Neural cell (in vitro differentiated cells): ENCODE data around the gene TSKU. TPM values are rescaled to one million over a fixed set of nuclear protein-coding genes. Genes with fewer than 3 reads are reported as not detected.
"Not testable (repeated sequence)": the region's sequence is repeated elsewhere in the genome, so short reads cannot be mapped to it uniquely, and the experiment has no call there.

Source experiments
- H2AFZ ChIP-seq: fragments of 200-600, 300-800 bp; sonication (generic), shearing (Covaris generic); 2 replicates; pipeline ENCODE4 v1.6.0; 2014; ENCODE audit warnings: low read depth, mild to moderate bottlenecking, antibody characterized with exemption, low read length, moderate library complexity
- H3F3A ChIP-seq: fragments of 200-600 bp; shearing (Covaris generic); 2 replicates; pipeline ENCODE4 v1.6.1; 2016; ENCODE audit warnings: mild to moderate bottlenecking, moderate library complexity, mixed read lengths, antibody characterized with exemption, low read length; ENCODE audit not compliant: insufficient read depth, poor library complexity, severe bottlenecking
- H3K27ac ChIP-seq: fragments of 200-600, 300-800 bp; sonication (generic), shearing (Covaris generic); 2 replicates; pipeline ENCODE4 v1.5.1; 2014; ENCODE audit warnings: mild to moderate bottlenecking, low read length, moderate library complexity
- H3K27me3 ChIP-seq: fragments of 300-800, 200-600 bp; sonication (generic), shearing (Covaris generic); 2 replicates; pipeline ENCODE4 v1.6.0; 2014; ENCODE audit warnings: mild to moderate bottlenecking, low read depth, low read length, moderate library complexity; ENCODE audit not compliant: insufficient read depth
- H3K36me3 ChIP-seq: fragments of 300-800, 200-600 bp; sonication (generic), shearing (Covaris generic); 2 replicates; pipeline ENCODE4 v1.5.1; 2014; ENCODE audit warnings: mild to moderate bottlenecking, antibody characterized with exemption, low read length, moderate library complexity; ENCODE audit not compliant: insufficient read depth
- H3K4me2 ChIP-seq: fragments of 300-800, 200-600 bp; sonication (generic), shearing (Covaris generic); 2 replicates; pipeline ENCODE4 v1.6.0; 2014; ENCODE audit warnings: mild to moderate bottlenecking, low read length
- H3K4me3 ChIP-seq: fragments of 300-800, 200-600 bp; sonication (generic), shearing (Covaris generic); 2 replicates; pipeline ENCODE4 v1.5.1; 2014; ENCODE audit warnings: mild to moderate bottlenecking, low read length, moderate library complexity
- H3K79me2 ChIP-seq: fragments of 200-600 bp; shearing (Covaris generic); replicated peaks from 2 replicates; pipeline ENCODE4 v1.6.0; 2014; ENCODE audit warnings: mild to moderate bottlenecking, low read length, moderate library complexity; ENCODE audit not compliant: insufficient read depth
- H3K9ac ChIP-seq: fragments of 300-800, 200-600 bp; sonication (generic), shearing (Covaris generic); 2 replicates; pipeline ENCODE4 v1.6.1; 2016; ENCODE audit warnings: mild to moderate bottlenecking, low read length, mixed read lengths
- H3K9me2 ChIP-seq: fragments of 200-600 bp; shearing (Covaris generic); 2 replicates; pipeline ENCODE4 v1.6.1; 2016; ENCODE audit warnings: mild to moderate bottlenecking, low read length, mixed read lengths; ENCODE audit not compliant: insufficient read depth
- H3K9me3 ChIP-seq: fragments of 200-600, 300-800 bp; sonication (generic), shearing (Covaris generic); 2 replicates; pipeline ENCODE4 v1.6.1; 2016; ENCODE audit warnings: mild to moderate bottlenecking, mixed run types, low read length, moderate library complexity, mixed read lengths
- H4K20me1 ChIP-seq: fragments of 200-600 bp; shearing (Covaris generic); 2 replicates; pipeline ENCODE4 v1.6.1; 2016; ENCODE audit warnings: mild to moderate bottlenecking, mixed run types; ENCODE audit not compliant: insufficient read depth
- CTCF ChIP-seq: fragments of 450-650 bp; IDR thresholded peaks from 2 replicates; pipeline ENCODE4 v1.5.1; 2014; ENCODE audit warnings: antibody characterized with exemption, mild to moderate bottlenecking, moderate library complexity; ENCODE audit not compliant: poor library complexity, severe bottlenecking
- EP300 ChIP-seq: fragments of 450-650 bp; conservative IDR thresholded peaks from 2 replicates; pipeline ENCODE4 v1.6.1; 2014; ENCODE audit warnings: antibody characterized with exemption, mild to moderate bottlenecking, moderate library complexity; ENCODE audit not compliant: poor library complexity, severe bottlenecking
- EZH2 ChIP-seq: fragments of 200-600, 300-800 bp; shearing (Covaris generic), sonication (generic); IDR thresholded peaks from 2 replicates; pipeline ENCODE4 v1.6.1; 2014; ENCODE audit warnings: antibody characterized with exemption, low read length, borderline replicate concordance, mild to moderate bottlenecking; ENCODE audit not compliant: insufficient read depth, poor library complexity, severe bottlenecking
- MXI1 ChIP-seq: fragments of 450-650 bp; conservative IDR thresholded peaks from 2 replicates; pipeline ENCODE4 v1.6.1; 2014; ENCODE audit warnings: antibody characterized with exemption, mild to moderate bottlenecking; ENCODE audit not compliant: poor library complexity, severe bottlenecking
- POLR2AphosphoS5 ChIP-seq: IDR thresholded peaks from 2 replicates; pipeline ENCODE4 v1.6.1; 2012
- RAD21 ChIP-seq: fragments of 450-650 bp; conservative IDR thresholded peaks from 2 replicates; pipeline ENCODE4 v1.6.1; 2014; ENCODE audit warnings: antibody characterized with exemption, mild to moderate bottlenecking, moderate library complexity
- REST ChIP-seq: IDR thresholded peaks from 2 replicates; pipeline ENCODE4 v1.6.1; 2012; ENCODE audit warnings: borderline replicate concordance
- SMC3 ChIP-seq: fragments of 450-650 bp; conservative IDR thresholded peaks from 2 replicates; pipeline ENCODE4 v1.6.1; 2014; ENCODE audit warnings: antibody characterized with exemption, mild to moderate bottlenecking, moderate library complexity; ENCODE audit not compliant: poor library complexity
- TAF1 ChIP-seq: IDR thresholded peaks from 2 replicates; pipeline ENCODE4 v1.6.1; 2012; ENCODE audit warnings: low read depth
- polyA plus RNA-seq: library from polyadenylated mRNA; depleted of rRNA; stranded (reverse); fragments of >200 nt; gene quantifications from 2 replicates; pipeline ENCODE4 v1.2.3, GENCODE V29; 2014

TSKU gene
- polyA plus RNA-seq, 1 donor from 2014 or later: 3.5 TPM

GRCh38 chr11:76789443-76789719 is 6.2 kb downstream of the TSKU start:
- TF ChIP-seq REST (no peak), MXI1 (no peak), CTCF (no peak), EP300 (no peak), SMC3 (no peak), EZH2 (no peak), RAD21 (no peak), POLR2AphosphoS5 (no peak), TAF1 (no peak)
- Histone ChIP-seq H4K20me1 (no peaks in the 10 kb centered on the region), H3K79me2 (peaks cover 49% of the 10 kb centered on the region)

GRCh38 chr11:76790251-76790650 is 7.1 kb downstream of the TSKU start:
- Histone ChIP-seq H3K79me2 (peaks cover 40% of the 10 kb centered on the region), H2AFZ (no peak overlapping the region), H3K36me3 (no peaks in the 10 kb centered on the region), H3K27me3 (no peaks in the 10 kb centered on the region), H3K9me3 (no peaks in the 10 kb centered on the region), H3K4me2 (no peak overlapping the region), H3K27ac (no peak overlapping the region), H3F3A (no peaks in the 10 kb centered on the region), H3K9me2 (no peaks in the 10 kb centered on the region), H3K9ac (no peak overlapping the region), H3K4me3 (no peak overlapping the region), H4K20me1 (no peaks in the 10 kb centered on the region)
- no peak for TF ChIP-seq RAD21
- no peak for TF ChIP-seq POLR2AphosphoS5
- no peak for TF ChIP-seq TAF1
- no peak for TF ChIP-seq REST
- no peak for TF ChIP-seq EP300
- no peak for TF ChIP-seq MXI1
- TF ChIP-seq EZH2: no peak
- TF ChIP-seq CTCF: no peak
- TF ChIP-seq SMC3: no peak

More at GRCh38 chr11:76789443-76789719, 6.2 kb downstream of the TSKU start:
- no peak overlapping the region for H3K4me3 ChIP-seq
- no peak overlapping the region for H2AFZ ChIP-seq
- H3K9me3 ChIP-seq: no peaks in the 10 kb centered on the region
- H3K9me2 ChIP-seq: no peaks in the 10 kb centered on the region
- H3K9ac ChIP-seq: no peak overlapping the region
- H3F3A ChIP-seq: no peaks in the 10 kb centered on the region
- H3K36me3 ChIP-seq: no peaks in the 10 kb centered on the region
- no peak overlapping the region for H3K4me2 ChIP-seq
- no peak overlapping the region for H3K27ac ChIP-seq
- H3K27me3 ChIP-seq: no peaks in the 10 kb centered on the region

GRCh38 chr11:76791002-76791770 is 8.0 kb downstream of the TSKU start:
- not testable (repeated sequence) for H3K27me3 ChIP-seq, H3K9ac ChIP-seq, H3K4me3 ChIP-seq, H3K36me3 ChIP-seq, H3K9me3 ChIP-seq, H3K4me2 ChIP-seq, H4K20me1 ChIP-seq, H2AFZ ChIP-seq, H3F3A ChIP-seq, H3K27ac ChIP-seq, H3K9me2 ChIP-seq
- peaks cover 31% of the 10 kb centered on the region for H3K79me2 ChIP-seq
